Mucosa of descending colon (tissue), 3 donors: ENCODE results near the gene TMEM266. TPM values are rescaled to one million over a fixed set of nuclear protein-coding genes. Genes with fewer than 3 reads are reported as not detected.

ENCODE experiments used
- ATAC-seq: fragments of 200-7000 bp; cut with Tn5 transposase; one replicate; pipeline ENCODE4 v1.9.1; 2020; ENCODE audit warnings: mild to moderate bottlenecking, moderate library complexity
- DNase-seq, 3 donors: peaks; one replicate each; pipeline ENCODE4 v3.0.0-alpha.2; 2020
- H3K36me3 ChIP-seq: fragments of 200-600 bp; one replicate; pipeline ENCODE4 v1.8.0; 2021; ENCODE audit warnings: low read depth, mild to moderate bottlenecking
- H3K4me1 ChIP-seq: fragments of 200-600 bp; one replicate; pipeline ENCODE4 v1.8.0; 2021; ENCODE audit warnings: low read depth, mild to moderate bottlenecking
- H3K4me3 ChIP-seq: fragments of 200-600 bp; one replicate; pipeline ENCODE4 v1.8.0; 2021; ENCODE audit warnings: mild to moderate bottlenecking
- H3K9me3 ChIP-seq: fragments of 200-600 bp; one replicate; pipeline ENCODE4 v1.8.0; 2021; ENCODE audit warnings: mild to moderate bottlenecking
- CTCF ChIP-seq: fragments of 200-600 bp; IDR thresholded peaks from one replicate; pipeline ENCODE4 v1.8.0; 2022; ENCODE audit warnings: antibody characterized with exemption, mild to moderate bottlenecking
- intact Hi-C, 2 donors: fragments of 100-400 bp; cut with DNase I in 1 of 2; cut with micrococcal nuclease in 1 of 2; formaldehyde crosslinking; loops; one replicate each; pipeline versions ENCODE4 v1.11.0 to v1.11.1; 2022; cut with DNase I, micrococcal nuclease
- total RNA-seq, 3 donors: library from RNA; stranded (reverse); fragmentation: NEBNext Ultra II Directional in 2 of 3; extraction: Animal tissue kit (Norgen Biotek cat#: 25700) in 2 of 3; gene quantifications; one replicate each; pipeline versions ENCODE4 v1.2.1 to v1.2.4, GENCODE V29; 2021 to 2023
- donor health status: DM: no; HTN: no; CAD: no; lungs with moderate emphysema.
- donor health status: DM: no; HTN: no; CAD: no.
- donor health status: DM: no; HTN: yes; CAD: no.

Gene TMEM266
- total RNA-seq, 3 donors from 2014 or later = 0.12 to 0.16 (median 0.14) TPM

- no peak for ATAC-seq
- no peak for DNase-seq
- Histone ChIP-seq H3K4me1 (no peaks in the 10 kb centered on the region), H3K9me3 (no peaks in the 10 kb centered on the region), H3K36me3 (no peaks in the 10 kb centered on the region), H3K4me3 (no peak overlapping the region)
- intact Hi-C loops = no loop called here
- no peak for TF ChIP-seq CTCF
Observed at GRCh38 chr15:76070921-76071635, 11.3 kb downstream of the TMEM266 start.

- H3K9me3 ChIP-seq = no peaks in the 10 kb centered on the region
- no peak for TF ChIP-seq CTCF
- no peak for ATAC-seq
Observed at GRCh38 chr15:76071806-76072205, 12.0 kb downstream of the TMEM266 start.

GRCh38 chr15:76073554-76073953 lies 13.8 kb downstream of the TMEM266 start:
- ATAC-seq (no peak), DNase-seq (no peak)
- H3K4me3 ChIP-seq = no peak overlapping the region
- no peaks in the 10 kb centered on the region for H3K36me3 ChIP-seq
- H3K4me1 ChIP-seq = no peaks in the 10 kb centered on the region
- intact Hi-C loops = no loop called here
- H3K9me3 ChIP-seq = no peaks in the 10 kb centered on the region
- no peak for TF ChIP-seq CTCF

More at GRCh38 chr15:76071806-76072205, 12.0 kb downstream of the TMEM266 start:
- Histone ChIP-seq H3K36me3 (no peaks in the 10 kb centered on the region), H3K4me1 (no peaks in the 10 kb centered on the region), H3K4me3 (no peak overlapping the region)
- intact Hi-C loops = no loop called here
- DNase-seq = no peak

- intact Hi-C loops = no loop called here
- no peak for TF ChIP-seq CTCF
- H3K36me3 ChIP-seq = no peaks in the 10 kb centered on the region
- H3K4me3 ChIP-seq = no peak overlapping the region
- ATAC-seq = no peak
- H3K4me1 ChIP-seq = no peaks in the 10 kb centered on the region
- DNase-seq = no peak
- no peaks in the 10 kb centered on the region for H3K9me3 ChIP-seq
Observed at GRCh38 chr15:76075046-76075445, 15.3 kb downstream of the TMEM266 start.

GRCh38 chr15:76078285-76078877 lies 18.6 kb downstream of the TMEM266 start:
- no peaks in the 10 kb centered on the region for H3K4me1 ChIP-seq
- no peak for TF ChIP-seq CTCF
- H3K36me3 ChIP-seq = no peaks in the 10 kb centered on the region
- ATAC-seq (no peak), DNase-seq (no peak)
- no peak overlapping the region for H3K4me3 ChIP-seq
- H3K9me3 ChIP-seq = no peaks in the 10 kb centered on the region
- intact Hi-C loops = no loop called here
